Kidney epithelial cell (primary cell): Measurements from ENCODE around the gene CD300LB. TPM values are rescaled to one million over a fixed set of nuclear protein-coding genes. Genes with fewer than 3 reads are reported as not detected.

Experiments
- DNase-seq: peaks from one replicate; pipeline ENCODE4 v3.0.0-alpha.2; 2010; ENCODE audit warnings: low read depth
- H3K27me3 ChIP-seq: 2 replicates; pipeline ENCODE4 v1.6.0; 2011; ENCODE audit warnings: low read length; ENCODE audit not compliant: control insufficient read depth, insufficient read depth
- H3K36me3 ChIP-seq: 2 replicates; pipeline ENCODE4 v1.5.1; 2011; ENCODE audit warnings: low read length; ENCODE audit not compliant: control insufficient read depth, insufficient read depth
- H3K4me3 ChIP-seq: 2 replicates; pipeline ENCODE4 v1.5.1; 2011; ENCODE audit warnings: low read depth, mild to moderate bottlenecking, control low read depth, low read length
- total RNA-seq: library from RNA; depleted of rRNA; stranded (reverse); fragments of >200 nt; gene quantifications from 2 replicates; pipeline ENCODE4 v1.2.3, GENCODE V29; 2015
- TF ChIP-seq, protein P1 (sequence below): IDR thresholded peaks from 2 replicates; pipeline ENCODE4 v1.5.1; 2011; ENCODE audit warnings: mild to moderate bottlenecking, moderate library complexity, low read length, control low read depth, inconsistent platforms; ENCODE audit not compliant: insufficient read depth, poor library complexity, severe bottlenecking

Gene CD300LB
- total RNA-seq, 1 donor from 2014 or later = not detected

GRCh38 chr17:74474043-74474792, 57.1 kb downstream of the CD300LB start:
- no peak overlapping the region for H3K4me3 ChIP-seq
- no peak for DNase-seq
- H3K36me3 ChIP-seq = no peaks in the 10 kb centered on the region
- TF ChIP-seq, protein P1, sequence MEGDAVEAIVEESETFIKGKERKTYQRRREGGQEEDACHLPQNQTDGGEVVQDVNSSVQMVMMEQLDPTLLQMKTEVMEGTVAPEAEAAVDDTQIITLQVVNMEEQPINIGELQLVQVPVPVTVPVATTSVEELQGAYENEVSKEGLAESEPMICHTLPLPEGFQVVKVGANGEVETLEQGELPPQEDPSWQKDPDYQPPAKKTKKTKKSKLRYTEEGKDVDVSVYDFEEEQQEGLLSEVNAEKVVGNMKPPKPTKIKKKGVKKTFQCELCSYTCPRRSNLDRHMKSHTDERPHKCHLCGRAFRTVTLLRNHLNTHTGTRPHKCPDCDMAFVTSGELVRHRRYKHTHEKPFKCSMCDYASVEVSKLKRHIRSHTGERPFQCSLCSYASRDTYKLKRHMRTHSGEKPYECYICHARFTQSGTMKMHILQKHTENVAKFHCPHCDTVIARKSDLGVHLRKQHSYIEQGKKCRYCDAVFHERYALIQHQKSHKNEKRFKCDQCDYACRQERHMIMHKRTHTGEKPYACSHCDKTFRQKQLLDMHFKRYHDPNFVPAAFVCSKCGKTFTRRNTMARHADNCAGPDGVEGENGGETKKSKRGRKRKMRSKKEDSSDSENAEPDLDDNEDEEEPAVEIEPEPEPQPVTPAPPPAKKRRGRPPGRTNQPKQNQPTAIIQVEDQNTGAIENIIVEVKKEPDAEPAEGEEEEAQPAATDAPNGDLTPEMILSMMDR = no peak
- H3K27me3 ChIP-seq = peaks cover 2% of the 10 kb centered on the region

- no peak for DNase-seq
- TF ChIP-seq, protein P1 = no peak
- H3K36me3 ChIP-seq = no peaks in the 10 kb centered on the region
- peaks cover 2% of the 10 kb centered on the region for H3K27me3 ChIP-seq
- no peak overlapping the region for H3K4me3 ChIP-seq
Measured at GRCh38 chr17:74473294-74473693, 58.0 kb downstream of the CD300LB start.

DNA sequence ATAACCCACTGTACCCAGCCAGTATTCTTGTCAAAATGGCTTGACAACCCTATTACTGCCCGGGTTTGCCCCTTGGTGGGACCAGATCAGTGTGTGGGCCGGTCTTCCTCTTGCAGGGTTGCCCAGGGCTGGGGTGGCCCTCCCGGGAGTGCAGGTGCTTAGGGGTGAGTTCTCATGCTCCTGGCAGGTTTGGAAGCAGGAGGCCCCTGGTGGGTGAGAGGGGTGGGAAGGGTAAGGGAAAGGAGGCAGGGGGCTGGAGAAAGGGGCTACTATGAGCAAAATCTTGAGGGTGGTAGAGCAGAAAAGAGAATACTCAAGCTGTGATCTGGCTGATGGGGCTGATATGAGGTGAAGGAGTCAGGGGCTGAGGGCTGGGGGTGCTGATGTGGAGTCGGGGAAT, 58.4 kb downstream of the CD300LB start:
- peaks cover 2% of the 10 kb centered on the region for H3K27me3 ChIP-seq
- TF ChIP-seq, protein P1 = no peak
- H3K4me3 ChIP-seq = no peak overlapping the region
- DNase-seq = no peak
- H3K36me3 ChIP-seq = no peaks in the 10 kb centered on the region

DNA sequence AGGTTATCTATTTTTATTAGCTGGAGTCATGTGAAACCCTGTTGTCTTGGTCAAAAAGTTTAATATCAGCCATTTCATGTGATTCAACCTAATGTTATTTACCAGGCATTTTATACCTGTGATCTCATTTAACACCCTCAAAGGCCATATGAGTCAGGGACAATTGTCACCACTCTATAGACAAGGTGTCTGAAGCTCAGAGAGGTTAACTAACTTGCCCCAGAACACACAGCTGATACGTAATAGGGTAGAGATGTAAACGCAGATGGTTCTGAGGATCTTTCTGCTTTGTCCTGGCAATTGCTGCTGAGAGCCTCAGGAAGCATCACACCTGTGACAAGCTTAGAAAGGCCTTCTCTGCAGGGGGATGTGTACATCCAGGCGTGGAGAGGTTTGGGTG, 59.9 kb downstream of the CD300LB start:
- Histone ChIP-seq H3K27me3 (peaks cover 12% of the 10 kb centered on the region), H3K36me3 (no peaks in the 10 kb centered on the region), H3K4me3 (no peak overlapping the region)
- no peak for DNase-seq
- TF ChIP-seq, protein P1 = no peak

Other genes with a start within 250 kb of the CD300LB start
- gene KIF19, start 205.2 kb downstream of the CD300LB start, total RNA-seq = not detected in 2 replicates
- not detected in 2 replicates for gene BTBD17, start 169.6 kb downstream of the CD300LB start, total RNA-seq
- not detected in 2 replicates for gene GPR142, start 164.0 kb downstream of the CD300LB start, total RNA-seq
- gene GPRC5C, start 99.4 kb downstream of the CD300LB start, total RNA-seq = 74.7 and 80.3 TPM in 2 replicates
- not detected in 2 replicates for gene CD300A, start 64.8 kb downstream of the CD300LB start, total RNA-seq
- 0.21 TPM in 1 of 2 replicates, not detected in the other for gene CD300C, start 14.6 kb upstream of the CD300LB start, total RNA-seq
- gene CD300H, start 36.0 kb upstream of the CD300LB start, total RNA-seq = not detected in 2 replicates
- not detected in 2 replicates for gene CD300LD, start 60.8 kb upstream of the CD300LB start, total RNA-seq
- not detected in 2 replicates for gene CD300E, start 92.3 kb upstream of the CD300LB start, total RNA-seq
- gene CD300LF, start 181.4 kb upstream of the CD300LB start, total RNA-seq = not detected in 2 replicates
- 0.82 TPM in 1 of 2 replicates, not detected in the other for gene RAB37, start 205.8 kb upstream of the CD300LB start, total RNA-seq
- 33.6 and 40.6 TPM in 2 replicates for gene NHERF1, start 217.2 kb upstream of the CD300LB start, total RNA-seq
- 30.7 and 31.6 TPM in 2 replicates for gene NAT9, start 244.9 kb upstream of the CD300LB start, total RNA-seq